Colonic mucosa (tissue), 4 donors: ENCODE measurements around the gene CANX. TPM values are rescaled to one million over a fixed set of nuclear protein-coding genes. Genes with fewer than 3 reads are reported as not detected.

Source experiments
- DNase-seq: peaks from one replicate; pipeline ENCODE4 v3.0.0-alpha.2; 2020
- H3K27ac ChIP-seq: fragments of 200-600 bp; one replicate; pipeline ENCODE4 v1.8.0; 2021
- H3K27me3 ChIP-seq: fragments of 200-600 bp; one replicate; pipeline ENCODE4 v1.8.0; 2021
- H3K36me3 ChIP-seq: fragments of 200-600 bp; one replicate; pipeline ENCODE4 v1.8.0; 2021
- H3K4me1 ChIP-seq: fragments of 200-600 bp; one replicate; pipeline ENCODE4 v1.8.0; 2021; ENCODE audit warnings: mild to moderate bottlenecking
- H3K4me3 ChIP-seq: fragments of 200-600 bp; one replicate; pipeline ENCODE4 v1.8.0; 2021
- H3K9ac ChIP-seq, 2 donors: one replicate each; pipeline ENCODE4 v1.7.0; 2013; ENCODE audit warnings: control low read depth in 2 of 2, low read depth in 2 of 2, low read length in 2 of 2
- H3K9me3 ChIP-seq: fragments of 200-600 bp; one replicate; pipeline ENCODE4 v1.8.0; 2021
- CTCF ChIP-seq: fragments of 200-600 bp; IDR thresholded peaks from one replicate; pipeline ENCODE4 v1.8.0; 2022; ENCODE audit warnings: antibody characterized with exemption, mild to moderate bottlenecking
- intact Hi-C: fragments of 100-400 bp; cut with DNase I; formaldehyde crosslinking; loops from one replicate; pipeline ENCODE4 v1.14.1; 2022
- total RNA-seq, 2 donors: library from RNA; stranded (reverse); fragmentation: NEBNext Ultra II Directional in 1 of 2; extraction: Animal tissue kit (Norgen Biotek cat#: 25700) in 1 of 2; gene quantifications; one replicate each; pipeline ENCODE4 v1.2.1, GENCODE V29; 2021
- donor health status: healthy.
- donor health status: DM: no; HTN: no; CAD: no.
- donor health status: DM: no; HTN: no; CAD: no.

The CANX gene
- total RNA-seq, 2 donors from 2014 or later = 571 to 818 TPM

GRCh38 chr5:179763215-179763945 lies 64.6 kb downstream of the CANX start:
- H3K9me3 ChIP-seq = no peaks in the 10 kb centered on the region
- DNase-seq = peak; percentile 79
- H3K27me3 ChIP-seq = no peaks in the 10 kb centered on the region
- no peak overlapping the region for H3K4me3 ChIP-seq
- peak; percentile 84 for TF ChIP-seq CTCF
- H3K36me3 ChIP-seq = peaks cover 6% of the 10 kb centered on the region
- H3K4me1 ChIP-seq = peaks cover 15% of the 10 kb centered on the region
- intact Hi-C loops = loop anchor here (5.0 kb wide), 1 partner anchor 34 kb away; no protein-coding TSS in a partner anchor
- no peak overlapping the region for H3K27ac ChIP-seq
- peak overlapping the region in 1 of 2 donors; percentile 36 for H3K9ac ChIP-seq

- intact Hi-C loops = loop anchor here (5.0 kb wide), 1 partner anchor 33 kb away; no protein-coding TSS in a partner anchor
- Histone ChIP-seq H3K27me3 (no peaks in the 10 kb centered on the region), H3K36me3 (peaks cover 6% of the 10 kb centered on the region), H3K9me3 (no peaks in the 10 kb centered on the region), H3K4me1 (peaks cover 15% of the 10 kb centered on the region), H3K4me3 (no peak overlapping the region), H3K27ac (no peak overlapping the region), H3K9ac (peak overlapping the region in 1 of 2 donors; percentile 36)
- DNase-seq = no peak
- TF ChIP-seq CTCF = no peak
Measured at GRCh38 chr5:179764056-179764455, 65.3 kb downstream of the CANX start.

- H3K27me3 ChIP-seq = no peaks in the 10 kb centered on the region
- H3K27ac ChIP-seq = no peak overlapping the region
- peaks cover 6% of the 10 kb centered on the region for H3K36me3 ChIP-seq
- intact Hi-C loops = no loop called here
- H3K9me3 ChIP-seq = no peaks in the 10 kb centered on the region
- no peak for TF ChIP-seq CTCF
- peaks cover 11% of the 10 kb centered on the region for H3K4me1 ChIP-seq
- H3K4me3 ChIP-seq = no peak overlapping the region
- no peak for DNase-seq
- no peak overlapping the region for H3K9ac ChIP-seq
Measured at GRCh38 chr5:179765400-179765799, 66.6 kb downstream of the CANX start.

- no peak for TF ChIP-seq CTCF
- Histone ChIP-seq H3K9me3 (no peaks in the 10 kb centered on the region), H3K9ac (no peak overlapping the region), H3K36me3 (peaks cover 6% of the 10 kb centered on the region), H3K27me3 (no peaks in the 10 kb centered on the region), H3K4me1 (peaks cover 11% of the 10 kb centered on the region), H3K27ac (no peak overlapping the region), H3K4me3 (no peak overlapping the region)
- no peak for DNase-seq
- intact Hi-C loops = no loop called here
Measured at GRCh38 chr5:179766021-179766725, 67.4 kb downstream of the CANX start.

- no peaks in the 10 kb centered on the region for H3K9me3 ChIP-seq
- no peak overlapping the region for H3K9ac ChIP-seq
- H3K36me3 ChIP-seq = peaks cover 8% of the 10 kb centered on the region
- no peak overlapping the region for H3K4me3 ChIP-seq
- peaks cover 9% of the 10 kb centered on the region for H3K4me1 ChIP-seq
- no peak for TF ChIP-seq CTCF
- no peaks in the 10 kb centered on the region for H3K27me3 ChIP-seq
- DNase-seq = no peak
- no peak overlapping the region for H3K27ac ChIP-seq
- intact Hi-C loops = no loop called here
Measured at GRCh38 chr5:179766726-179767455, 68.1 kb downstream of the CANX start.
